ENCODE data around the gene ACYP2.
A peak's percentile ranks its signal among the peaks of the same experiment; 100 is the strongest.

Gene ACYP2

GRCh38 chr2:54226260-54226659 is 110.8 kb downstream of the ACYP2 start:
- TF ChIP-seq CTCF (IDR thresholded peaks at IDR 0.05; ENCODE audit: low read depth, low read length, missing control alignments), result no peak
- no peaks in the 10 kb centered on the region for H3K27me3 ChIP-seq (replicated peaks)
- no peak for DNase-seq
- H3K4me3 ChIP-seq (ENCODE audit: low read depth, low read length), result no peak overlapping the region
- H3K27ac ChIP-seq, result no peak overlapping the region
- H3K36me3 ChIP-seq (replicated peaks), result no peaks in the 10 kb centered on the region
- in situ Hi-C loops (cut with HindIII; ENCODE audit: low pct_ligation_motif_present, low sequenced_read_pairs), result no loop called here

DNA sequence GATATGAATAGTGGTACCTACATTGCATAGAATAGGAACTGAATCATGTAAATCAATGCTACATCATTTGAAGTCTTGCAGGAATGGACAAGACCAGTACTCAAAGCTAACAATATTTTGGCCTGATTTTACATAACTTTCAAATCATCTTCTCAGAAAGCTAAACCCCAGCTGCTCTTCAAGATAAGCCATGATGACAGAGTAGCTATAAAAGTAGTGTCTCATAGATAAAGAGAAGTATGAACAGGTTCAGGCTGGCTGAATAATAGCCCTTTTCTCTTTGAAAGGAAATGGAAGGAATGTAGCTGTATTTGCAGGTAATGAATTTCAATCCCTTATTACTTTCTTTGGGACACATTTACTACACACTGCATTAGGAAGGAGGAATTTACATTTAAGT is 112.4 kb downstream of the ACYP2 start:
- no peak overlapping the region for H3K4me3 ChIP-seq (ENCODE audit: low read depth, low read length)
- H3K27ac ChIP-seq, result no peak overlapping the region
- in situ Hi-C loops (cut with HindIII; ENCODE audit: low pct_ligation_motif_present, low sequenced_read_pairs), result no loop called here
- DNase-seq, result no peak
- H3K36me3 ChIP-seq (replicated peaks), result no peaks in the 10 kb centered on the region
- no peak for TF ChIP-seq CTCF (IDR thresholded peaks at IDR 0.05; ENCODE audit: low read depth, low read length, missing control alignments)
- H3K27me3 ChIP-seq (replicated peaks), result no peaks in the 10 kb centered on the region

DNA sequence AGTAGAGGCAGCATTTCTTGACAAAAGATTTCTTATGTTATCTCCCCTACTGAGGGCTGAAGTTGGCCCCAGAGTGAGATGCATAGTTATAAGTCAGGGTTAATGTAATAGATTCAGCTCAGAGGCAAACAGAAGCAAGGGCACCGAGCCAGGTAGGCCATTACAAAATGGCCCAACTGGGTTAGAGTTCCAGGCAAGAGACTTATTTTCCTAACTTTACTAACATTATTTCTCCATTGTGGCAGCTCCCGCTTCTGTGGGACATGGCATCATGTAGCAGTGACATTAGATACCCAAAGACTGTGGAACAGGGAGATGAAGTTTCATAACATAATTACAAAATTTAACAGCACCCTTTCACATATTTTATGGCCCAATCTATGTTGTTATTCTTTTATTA is 113.5 kb downstream of the ACYP2 start:
- no peak overlapping the region for H3K4me3 ChIP-seq (ENCODE audit: low read depth, low read length)
- no peak for TF ChIP-seq CTCF (IDR thresholded peaks at IDR 0.05; ENCODE audit: low read depth, low read length, missing control alignments)
- no peaks in the 10 kb centered on the region for H3K36me3 ChIP-seq (replicated peaks)
- no peaks in the 10 kb centered on the region for H3K27me3 ChIP-seq (replicated peaks)
- in situ Hi-C loops (cut with HindIII; ENCODE audit: low pct_ligation_motif_present, low sequenced_read_pairs), result no loop called here
- no peak overlapping the region for H3K27ac ChIP-seq
- no peak for DNase-seq

DNA sequence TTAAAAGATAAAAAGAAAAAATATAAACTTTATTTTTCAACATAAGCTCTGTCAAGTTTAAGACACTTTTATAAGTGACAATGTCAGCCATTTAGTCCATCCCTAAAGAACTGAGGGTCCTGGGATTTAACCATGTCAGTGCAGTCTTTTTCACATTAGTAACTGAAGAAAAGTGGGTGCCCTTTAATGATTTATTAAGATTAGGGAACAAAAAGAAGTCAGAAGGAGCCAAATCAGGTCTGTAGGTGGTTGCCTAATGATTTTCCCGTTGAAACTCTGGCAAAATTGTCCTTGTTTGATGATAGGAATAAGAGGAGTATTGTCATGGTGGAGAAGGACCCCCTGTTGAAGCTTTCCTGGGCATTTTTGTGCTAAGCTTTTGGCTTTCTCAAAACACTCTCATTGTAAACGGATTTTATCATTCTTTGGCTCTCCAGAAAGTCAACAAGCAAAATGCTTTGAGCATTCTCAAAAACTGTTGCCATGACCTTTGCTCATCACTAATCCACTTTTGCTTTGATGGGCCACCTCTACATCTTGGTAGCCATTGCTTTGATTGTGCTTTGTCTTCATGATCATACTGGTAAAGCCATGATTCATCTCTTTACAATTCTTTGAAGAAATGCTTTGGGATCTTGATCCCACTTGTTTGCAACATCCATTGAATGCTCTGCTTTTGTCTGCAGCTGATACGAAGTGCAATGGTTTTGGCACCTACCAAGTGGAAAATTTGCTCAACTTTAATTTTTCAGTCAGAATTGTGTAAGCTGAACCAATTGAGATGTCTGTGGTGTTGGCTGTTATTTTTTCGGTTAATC is 118.6 kb downstream of the ACYP2 start:
- in situ Hi-C loops (cut with HindIII; ENCODE audit: low pct_ligation_motif_present, low sequenced_read_pairs), result no loop called here
- no peaks in the 10 kb centered on the region for H3K36me3 ChIP-seq (replicated peaks)
- TF ChIP-seq CTCF (IDR thresholded peaks at IDR 0.05; ENCODE audit: low read depth, low read length, missing control alignments), result no peak
- DNase-seq, result no peak
- no peak overlapping the region for H3K4me3 ChIP-seq (ENCODE audit: low read depth, low read length)
- no peaks in the 10 kb centered on the region for H3K27me3 ChIP-seq (replicated peaks)
- no peak overlapping the region for H3K27ac ChIP-seq

GRCh38 chr2:54237428-54237827 is 122.0 kb downstream of the ACYP2 start:
- no peak for TF ChIP-seq CTCF (IDR thresholded peaks at IDR 0.05; ENCODE audit: low read depth, low read length, missing control alignments)
- Histone ChIP-seq H3K27me3 (replicated peaks) (no peaks in the 10 kb centered on the region), H3K36me3 (replicated peaks) (no peaks in the 10 kb centered on the region), H3K27ac (no peak overlapping the region), H3K4me3 (ENCODE audit: low read depth, low read length) (no peak overlapping the region)
- in situ Hi-C loops (cut with HindIII; ENCODE audit: low pct_ligation_motif_present, low sequenced_read_pairs), result no loop called here
- DNase-seq, result no peak

DNA sequence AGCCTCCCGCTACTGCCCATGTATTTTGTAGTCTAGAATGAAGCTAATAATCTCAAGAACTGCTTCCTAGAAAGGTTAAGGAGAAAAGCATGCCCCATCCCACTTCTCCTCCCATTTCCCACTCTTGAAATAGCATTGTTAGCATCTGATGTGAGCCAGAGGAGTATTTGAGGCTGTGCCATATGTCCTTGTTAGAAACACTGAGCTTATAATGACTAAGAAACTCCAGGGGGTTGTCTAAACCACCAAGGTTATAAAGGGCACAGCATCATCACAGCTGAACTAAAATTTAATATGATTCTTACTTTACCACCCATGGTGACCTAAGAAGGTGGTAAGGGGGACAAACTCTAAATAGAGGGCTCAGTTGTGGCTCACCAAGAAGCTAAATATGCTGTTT is 124.0 kb downstream of the ACYP2 start:
- Histone ChIP-seq H3K36me3 (replicated peaks) (no peaks in the 10 kb centered on the region), H3K4me3 (ENCODE audit: low read depth, low read length) (no peak overlapping the region), H3K27ac (peak overlapping the region; percentile 53), H3K27me3 (replicated peaks) (no peaks in the 10 kb centered on the region)
- in situ Hi-C loops (cut with HindIII; ENCODE audit: low pct_ligation_motif_present, low sequenced_read_pairs), result no loop called here
- peak; percentile 91 for DNase-seq
- no peak for TF ChIP-seq CTCF (IDR thresholded peaks at IDR 0.05; ENCODE audit: low read depth, low read length, missing control alignments)

All from brain microvascular endothelial cell (primary cell).